ENCODE measurements around the gene ENO3. TPM values are rescaled to one million over a fixed set of nuclear protein-coding genes. Genes with fewer than 3 reads are reported as not detected.

The ENO3 gene
- total RNA-seq, 4 donors from 2014 or later: 7.5 to 15.3 (median 10.2) TPM

GRCh38 chr17:4939796-4940554 is 10.9 kb upstream of the ENO3 start, which contains the start of the genes RNF167 and SLC25A11:
RNF167 (plus strand) TSS chr17:4940268; CDS start chr17:4940910, 642 bp downstream.
SLC25A11 (minus strand) TSS chr17:4940046; CDS start chr17:4939910, 136 bp downstream.
- peak within 1 kb of the TSS; percentile 82 to 96 (median 90) for H3K27ac ChIP-seq
- no peaks in the 10 kb centered on the region for H3K9me3 ChIP-seq
- H3K27me3 ChIP-seq: no peaks in the 10 kb centered on the region
- peak within 1 kb of the TSS; percentile 55 to 82 (median 68) for H3K4me3 ChIP-seq
- H3K36me3 ChIP-seq: peaks cover 0 to 66% (median 4%) of the 10 kb centered on the region in 3 donors
- DNase-seq (ENCODE audit: low spot score in 2 of 2): peak; percentile 89 to 96
- TF ChIP-seq, protein P1, sequence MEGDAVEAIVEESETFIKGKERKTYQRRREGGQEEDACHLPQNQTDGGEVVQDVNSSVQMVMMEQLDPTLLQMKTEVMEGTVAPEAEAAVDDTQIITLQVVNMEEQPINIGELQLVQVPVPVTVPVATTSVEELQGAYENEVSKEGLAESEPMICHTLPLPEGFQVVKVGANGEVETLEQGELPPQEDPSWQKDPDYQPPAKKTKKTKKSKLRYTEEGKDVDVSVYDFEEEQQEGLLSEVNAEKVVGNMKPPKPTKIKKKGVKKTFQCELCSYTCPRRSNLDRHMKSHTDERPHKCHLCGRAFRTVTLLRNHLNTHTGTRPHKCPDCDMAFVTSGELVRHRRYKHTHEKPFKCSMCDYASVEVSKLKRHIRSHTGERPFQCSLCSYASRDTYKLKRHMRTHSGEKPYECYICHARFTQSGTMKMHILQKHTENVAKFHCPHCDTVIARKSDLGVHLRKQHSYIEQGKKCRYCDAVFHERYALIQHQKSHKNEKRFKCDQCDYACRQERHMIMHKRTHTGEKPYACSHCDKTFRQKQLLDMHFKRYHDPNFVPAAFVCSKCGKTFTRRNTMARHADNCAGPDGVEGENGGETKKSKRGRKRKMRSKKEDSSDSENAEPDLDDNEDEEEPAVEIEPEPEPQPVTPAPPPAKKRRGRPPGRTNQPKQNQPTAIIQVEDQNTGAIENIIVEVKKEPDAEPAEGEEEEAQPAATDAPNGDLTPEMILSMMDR (IDR thresholded peaks at IDR 0.05): peak in 1 of 5 experiments; percentile 59
- TF ChIP-seq EP300 (IDR thresholded peaks at IDR 0.05): peak in 1 of 2 donors; percentile 75
- peak; percentile 28 to 74 for TF ChIP-seq POLR2A (IDR thresholded peaks at IDR 0.05)
- 0% methylated on average over 50 to 72 of the region's 72 CpGs for WGBS, 2 donors
- peaks cover 0 to 57% (median 28%) of the 10 kb centered on the region in 4 donors for H3K4me1 ChIP-seq

GRCh38 chr17:4940555-4941318 is 10.2 kb upstream of the ENO3 start:
- peaks cover 0 to 69% (median 4%) of the 10 kb centered on the region in 3 donors for H3K36me3 ChIP-seq
- peaks cover 0 to 65% (median 36%) of the 10 kb centered on the region in 4 donors for H3K4me1 ChIP-seq

GRCh38 chr17:4941319-4941610 is 9.7 kb upstream of the ENO3 start:
- no peaks in the 10 kb centered on the region for H3K27me3 ChIP-seq
- H3K36me3 ChIP-seq: peaks cover 0 to 68% (median 4%) of the 10 kb centered on the region in 3 donors
- H3K27ac ChIP-seq: peak overlapping the region in 3 of 4 donors; percentile 84 to 96 (median 96)
- peak overlapping the region; percentile 55 to 82 (median 68) for H3K4me3 ChIP-seq
- TF ChIP-seq POLR2A (IDR thresholded peaks at IDR 0.05) (no peak), EP300 (IDR thresholded peaks at IDR 0.05) (no peak)
- TF ChIP-seq, protein P1 (IDR thresholded peaks at IDR 0.05): no peak
- peaks cover 0 to 70% (median 41%) of the 10 kb centered on the region in 4 donors for H3K4me1 ChIP-seq
- WGBS, 2 donors: 55 to 59% methylated on average over 4 of the region's 4 CpGs
- H3K9me3 ChIP-seq: no peaks in the 10 kb centered on the region
- DNase-seq (ENCODE audit: low spot score in 2 of 2): no peak

More at GRCh38 chr17:4940555-4941318, 10.2 kb upstream of the ENO3 start:
- TF ChIP-seq POLR2A (IDR thresholded peaks at IDR 0.05): no peak
- TF ChIP-seq, protein P1 (IDR thresholded peaks at IDR 0.05): no peak
- TF ChIP-seq EP300 (IDR thresholded peaks at IDR 0.05): no peak
- peak in 1 of 2 donors; percentile 53 for DNase-seq (ENCODE audit: low spot score in 2 of 2)
- peak overlapping the region; percentile 55 to 82 (median 68) for H3K4me3 ChIP-seq
- H3K27me3 ChIP-seq: no peaks in the 10 kb centered on the region
- H3K27ac ChIP-seq: peak overlapping the region; percentile 82 to 96 (median 90)
- H3K9me3 ChIP-seq: no peaks in the 10 kb centered on the region
- WGBS, 2 donors: 1 to 2% methylated on average over 29 of the region's 29 CpGs

DNA sequence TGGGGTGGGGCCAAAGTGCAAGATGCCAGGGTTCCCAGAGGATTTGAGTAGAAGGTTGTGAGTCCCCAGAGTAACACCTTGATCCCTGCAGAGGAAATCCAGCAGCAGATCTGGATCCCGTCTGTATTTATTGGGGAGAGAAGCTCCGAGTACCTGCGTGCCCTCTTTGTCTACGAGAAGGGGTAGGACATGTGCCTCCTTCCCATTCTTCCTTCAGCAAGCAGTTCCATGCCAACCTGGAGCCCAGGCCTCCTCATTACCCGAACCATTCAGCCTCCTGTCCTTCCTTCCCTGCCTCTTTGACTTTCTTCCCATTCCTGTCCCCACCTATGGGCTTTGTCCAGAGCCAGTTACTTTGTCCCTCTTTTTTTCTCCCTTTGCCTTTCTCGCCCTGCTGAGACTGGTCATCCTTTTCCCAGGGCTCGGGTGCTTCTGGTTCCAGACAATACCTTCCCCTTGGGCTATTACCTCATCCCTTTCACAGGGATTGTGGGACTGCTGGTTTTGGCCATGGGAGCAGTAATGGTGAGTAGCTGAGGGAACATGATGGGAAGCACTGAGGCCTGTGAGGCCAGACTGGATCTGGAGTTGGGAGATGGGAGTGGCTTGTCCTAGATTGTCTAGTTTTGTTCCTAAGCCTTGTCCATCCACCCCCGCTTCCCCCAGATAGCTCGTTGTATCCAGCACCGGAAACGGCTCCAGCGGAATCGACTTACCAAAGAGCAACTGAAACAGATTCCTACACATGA is 8.0 kb upstream of the ENO3 start:
- peak overlapping the region in 1 of 4 donors; percentile 29 for H3K27ac ChIP-seq
- peaks cover 0 to 56% (median 0%) of the 10 kb centered on the region in 3 donors for H3K36me3 ChIP-seq
- 67 to 78% methylated on average over 13 of the region's 13 CpGs for WGBS, 2 donors

More for the DNA sequence above, 8.0 kb upstream of the ENO3 start:
- Histone ChIP-seq H3K4me3 (no peak overlapping the region), H3K27me3 (no peaks in the 10 kb centered on the region), H3K9me3 (no peaks in the 10 kb centered on the region), H3K4me1 (peaks cover 0 to 79% (median 48%) of the 10 kb centered on the region in 4 donors)
- TF ChIP-seq EP300 (IDR thresholded peaks at IDR 0.05) (no peak), POLR2A (IDR thresholded peaks at IDR 0.05) (no peak)
- TF ChIP-seq, protein P1 (IDR thresholded peaks at IDR 0.05): no peak
- no peak for DNase-seq (ENCODE audit: low spot score in 2 of 2)

Data from tibial nerve (tissue), 4 donors.